ENCODE results near the gene MAJIN.

GRCh38 chr11:64898076-64898445, 73.8 kb downstream of the MAJIN start:
- TF ChIP-seq, protein P1, sequence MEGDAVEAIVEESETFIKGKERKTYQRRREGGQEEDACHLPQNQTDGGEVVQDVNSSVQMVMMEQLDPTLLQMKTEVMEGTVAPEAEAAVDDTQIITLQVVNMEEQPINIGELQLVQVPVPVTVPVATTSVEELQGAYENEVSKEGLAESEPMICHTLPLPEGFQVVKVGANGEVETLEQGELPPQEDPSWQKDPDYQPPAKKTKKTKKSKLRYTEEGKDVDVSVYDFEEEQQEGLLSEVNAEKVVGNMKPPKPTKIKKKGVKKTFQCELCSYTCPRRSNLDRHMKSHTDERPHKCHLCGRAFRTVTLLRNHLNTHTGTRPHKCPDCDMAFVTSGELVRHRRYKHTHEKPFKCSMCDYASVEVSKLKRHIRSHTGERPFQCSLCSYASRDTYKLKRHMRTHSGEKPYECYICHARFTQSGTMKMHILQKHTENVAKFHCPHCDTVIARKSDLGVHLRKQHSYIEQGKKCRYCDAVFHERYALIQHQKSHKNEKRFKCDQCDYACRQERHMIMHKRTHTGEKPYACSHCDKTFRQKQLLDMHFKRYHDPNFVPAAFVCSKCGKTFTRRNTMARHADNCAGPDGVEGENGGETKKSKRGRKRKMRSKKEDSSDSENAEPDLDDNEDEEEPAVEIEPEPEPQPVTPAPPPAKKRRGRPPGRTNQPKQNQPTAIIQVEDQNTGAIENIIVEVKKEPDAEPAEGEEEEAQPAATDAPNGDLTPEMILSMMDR (conservative IDR thresholded peaks at IDR 0.05; ENCODE audit: low read length): no peak
- TF ChIP-seq EZH2phosphoT487 (IDR thresholded peaks at IDR 0.05; ENCODE audit: borderline replicate concordance, low read depth, low read length): no peak
